ENCODE data around the gene PGAP6.

The PGAP6 gene

GRCh38 chr16:375927-376816 is 5.6 kb downstream of the PGAP6 start:
- H3K9ac ChIP-seq (ENCODE audit: low read depth, low read length), result no peak overlapping the region
- no peak overlapping the region for H3K4me2 ChIP-seq (ENCODE audit: low read length)
- H3K9me3 ChIP-seq (replicated peaks; ENCODE audit: low read length), result no peaks in the 10 kb centered on the region
- H3K4me1 ChIP-seq (ENCODE audit: control insufficient read depth, insufficient read depth, low read length), result no peaks in the 10 kb centered on the region
- no peak overlapping the region for H3K4me3 ChIP-seq (ENCODE audit: low read length)
- H3K27me3 ChIP-seq (ENCODE audit: control insufficient read depth, insufficient read depth, low read length), result no peaks in the 10 kb centered on the region
- H3K36me3 ChIP-seq (ENCODE audit: insufficient read depth, low read length), result peaks cover 44% of the 10 kb centered on the region

DNA sequence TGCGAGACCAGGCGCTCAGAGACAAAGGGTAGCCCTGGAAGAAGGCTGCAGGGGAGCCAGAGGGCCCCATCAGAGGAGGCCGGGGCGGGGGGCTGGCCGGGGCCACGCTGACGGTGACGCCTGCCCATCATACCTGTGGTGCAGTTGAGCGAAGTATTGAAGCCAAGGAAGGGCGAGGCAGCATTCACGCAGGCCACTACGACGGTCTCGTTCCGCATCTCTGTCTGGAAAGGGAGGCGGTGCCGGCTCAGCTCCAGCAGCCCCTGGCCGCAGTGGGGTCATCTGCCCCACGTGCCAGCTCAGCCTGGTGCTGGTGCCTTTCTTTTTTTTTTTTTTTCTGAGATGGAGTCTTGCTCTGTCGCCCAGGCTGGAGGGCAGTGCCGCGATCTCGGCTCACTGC is 6.6 kb downstream of the PGAP6 start:
- Histone ChIP-seq H3K9ac (ENCODE audit: low read depth, low read length) (no peak overlapping the region), H3K4me2 (ENCODE audit: low read length) (no peak overlapping the region), H3K4me1 (ENCODE audit: control insufficient read depth, insufficient read depth, low read length) (peaks cover 5% of the 10 kb centered on the region)

DNA sequence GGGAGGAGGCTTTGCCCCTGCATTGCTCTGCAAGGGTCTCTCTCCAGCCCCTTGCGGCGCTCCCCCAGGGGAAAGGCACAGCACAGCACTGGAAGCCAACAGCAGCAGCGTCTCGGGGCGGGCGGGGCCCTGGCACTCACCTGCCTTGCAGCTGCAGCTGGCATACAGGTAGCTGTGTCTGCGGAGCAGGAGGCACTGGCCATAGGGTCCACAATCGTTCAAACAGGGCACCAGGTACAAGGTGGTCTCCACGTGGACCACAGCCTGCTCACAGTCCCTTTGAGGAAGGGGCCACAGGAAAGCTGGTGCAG is 7.2 kb downstream of the PGAP6 start:
- H3K9me3 ChIP-seq (replicated peaks; ENCODE audit: low read length), result no peaks in the 10 kb centered on the region
- no peak overlapping the region for H3K4me2 ChIP-seq (ENCODE audit: low read length)
- no peak overlapping the region for H3K9ac ChIP-seq (ENCODE audit: low read depth, low read length)
- H3K27me3 ChIP-seq (ENCODE audit: control insufficient read depth, insufficient read depth, low read length), result no peaks in the 10 kb centered on the region
- no peak overlapping the region for H3K4me3 ChIP-seq (ENCODE audit: low read length)
- peaks cover 44% of the 10 kb centered on the region for H3K36me3 ChIP-seq (ENCODE audit: insufficient read depth, low read length)
- H3K4me1 ChIP-seq (ENCODE audit: control insufficient read depth, insufficient read depth, low read length), result peaks cover 9% of the 10 kb centered on the region

More for the DNA sequence above, 6.6 kb downstream of the PGAP6 start:
- Histone ChIP-seq H3K9me3 (replicated peaks; ENCODE audit: low read length) (no peaks in the 10 kb centered on the region), H3K27me3 (ENCODE audit: control insufficient read depth, insufficient read depth, low read length) (no peaks in the 10 kb centered on the region), H3K36me3 (ENCODE audit: insufficient read depth, low read length) (peaks cover 44% of the 10 kb centered on the region), H3K4me3 (ENCODE audit: low read length) (no peak overlapping the region)

GRCh38 chr16:373848-374615 is 7.7 kb downstream of the PGAP6 start:
- Histone ChIP-seq H3K4me3 (ENCODE audit: low read length) (no peak overlapping the region), H3K36me3 (ENCODE audit: insufficient read depth, low read length) (peaks cover 44% of the 10 kb centered on the region)

GRCh38 chr16:373020-373598 is 8.7 kb downstream of the PGAP6 start:
- Histone ChIP-seq H3K9ac (ENCODE audit: low read depth, low read length) (no peak overlapping the region), H3K4me2 (ENCODE audit: low read length) (no peak overlapping the region), H3K36me3 (ENCODE audit: insufficient read depth, low read length) (peaks cover 49% of the 10 kb centered on the region), H3K9me3 (replicated peaks; ENCODE audit: low read length) (no peaks in the 10 kb centered on the region), H3K4me1 (ENCODE audit: control insufficient read depth, insufficient read depth, low read length) (peaks cover 13% of the 10 kb centered on the region), H3K27me3 (ENCODE audit: control insufficient read depth, insufficient read depth, low read length) (no peaks in the 10 kb centered on the region), H3K4me3 (ENCODE audit: low read length) (no peak overlapping the region)

More at GRCh38 chr16:373848-374615, 7.7 kb downstream of the PGAP6 start:
- H3K9ac ChIP-seq (ENCODE audit: low read depth, low read length), result no peak overlapping the region
- H3K27me3 ChIP-seq (ENCODE audit: control insufficient read depth, insufficient read depth, low read length), result no peaks in the 10 kb centered on the region
- no peaks in the 10 kb centered on the region for H3K9me3 ChIP-seq (replicated peaks; ENCODE audit: low read length)
- H3K4me2 ChIP-seq (ENCODE audit: low read length), result no peak overlapping the region
- peaks cover 13% of the 10 kb centered on the region for H3K4me1 ChIP-seq (ENCODE audit: control insufficient read depth, insufficient read depth, low read length)

- no peak overlapping the region for H3K9ac ChIP-seq (ENCODE audit: low read depth, low read length)
- H3K4me1 ChIP-seq (ENCODE audit: control insufficient read depth, insufficient read depth, low read length), result peaks cover 13% of the 10 kb centered on the region
- peaks cover 53% of the 10 kb centered on the region for H3K36me3 ChIP-seq (ENCODE audit: insufficient read depth, low read length)
Observed at GRCh38 chr16:372302-372983, 9.3 kb downstream of the PGAP6 start.

DNA sequence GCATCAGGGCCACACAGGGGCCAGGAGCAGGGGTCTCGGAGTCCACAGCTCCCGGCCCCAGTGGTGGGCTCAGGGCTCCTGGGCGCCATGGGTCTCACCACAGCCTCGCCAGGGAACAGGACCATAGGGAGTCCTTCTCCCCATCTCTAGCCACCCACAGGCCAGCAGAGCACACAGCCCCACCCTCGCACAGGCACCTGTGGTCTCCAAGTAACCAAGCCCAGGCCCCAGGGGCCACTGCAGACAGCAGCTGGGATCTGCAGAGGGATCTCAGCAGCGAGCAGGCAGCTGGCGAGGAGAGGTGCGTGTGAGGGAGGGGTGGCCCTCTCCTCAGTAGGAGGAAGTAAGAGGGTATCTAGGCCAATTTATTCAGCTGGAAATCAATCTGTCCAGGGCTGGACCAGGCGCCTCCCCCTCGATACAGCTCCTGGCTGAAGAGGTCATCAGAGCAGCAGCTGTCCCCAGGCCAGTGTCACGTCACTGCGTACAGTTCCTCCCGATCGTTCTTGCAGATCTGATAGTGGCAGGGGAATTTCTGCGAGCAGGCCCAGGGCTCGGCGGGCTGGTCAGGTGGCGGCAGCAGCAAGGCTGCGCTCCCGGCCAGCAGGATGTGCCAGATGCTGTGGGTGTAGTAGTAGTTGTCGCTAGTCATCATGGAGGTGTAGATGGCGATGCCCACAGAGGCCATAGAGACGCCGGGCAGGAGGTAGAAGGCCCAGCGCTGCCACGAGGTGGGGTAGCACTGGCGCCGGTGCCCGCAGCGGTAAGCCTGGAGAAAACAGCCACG is 10.1 kb downstream of the PGAP6 start:
- Histone ChIP-seq H3K9ac (ENCODE audit: low read depth, low read length) (no peak overlapping the region), H3K4me3 (ENCODE audit: low read length) (no peak overlapping the region), H3K4me1 (ENCODE audit: control insufficient read depth, insufficient read depth, low read length) (peaks cover 13% of the 10 kb centered on the region), H3K36me3 (ENCODE audit: insufficient read depth, low read length) (peaks cover 55% of the 10 kb centered on the region), H3K4me2 (ENCODE audit: low read length) (no peak overlapping the region), H3K27me3 (ENCODE audit: control insufficient read depth, insufficient read depth, low read length) (no peaks in the 10 kb centered on the region), H3K9me3 (replicated peaks; ENCODE audit: low read length) (no peaks in the 10 kb centered on the region)

More at GRCh38 chr16:372302-372983, 9.3 kb downstream of the PGAP6 start:
- Histone ChIP-seq H3K4me2 (ENCODE audit: low read length) (no peak overlapping the region), H3K9me3 (replicated peaks; ENCODE audit: low read length) (no peaks in the 10 kb centered on the region), H3K27me3 (ENCODE audit: control insufficient read depth, insufficient read depth, low read length) (no peaks in the 10 kb centered on the region), H3K4me3 (ENCODE audit: low read length) (no peak overlapping the region)

DNA sequence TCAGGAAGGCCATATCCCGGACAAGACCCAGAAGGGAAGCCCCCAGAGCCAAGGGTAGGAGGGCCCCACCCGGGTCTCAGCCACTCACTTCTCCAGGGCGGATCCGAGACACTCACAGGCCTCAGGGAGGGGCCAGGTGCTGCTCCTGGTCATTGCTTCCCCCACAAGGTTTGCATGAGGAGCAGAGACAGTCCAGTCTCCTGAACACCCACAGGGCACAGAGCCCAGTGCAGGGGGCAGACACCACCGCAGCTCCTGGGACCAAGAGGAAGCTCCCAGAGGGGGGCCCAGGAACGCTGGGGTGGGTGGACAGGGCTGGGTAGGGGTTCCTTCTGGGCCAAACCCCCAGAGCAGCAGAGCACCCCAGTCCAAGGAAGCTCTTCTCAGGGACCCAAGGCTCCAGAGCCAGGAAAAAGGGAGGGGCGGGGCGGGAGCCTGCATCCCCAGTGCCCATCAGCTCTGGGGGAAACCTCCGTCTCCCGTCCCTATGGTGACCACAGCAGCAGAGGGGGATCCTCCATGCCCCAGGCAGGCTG is 10.7 kb downstream of the PGAP6 start:
- H3K9ac ChIP-seq (ENCODE audit: low read depth, low read length), result peak overlapping the region; percentile 72
- peaks cover 55% of the 10 kb centered on the region for H3K36me3 ChIP-seq (ENCODE audit: insufficient read depth, low read length)
- peak overlapping the region; percentile 77 for H3K4me2 ChIP-seq (ENCODE audit: low read length)
- H3K4me1 ChIP-seq (ENCODE audit: control insufficient read depth, insufficient read depth, low read length), result peaks cover 13% of the 10 kb centered on the region
- no peaks in the 10 kb centered on the region for H3K27me3 ChIP-seq (ENCODE audit: control insufficient read depth, insufficient read depth, low read length)
- H3K4me3 ChIP-seq (ENCODE audit: low read length), result peak overlapping the region; percentile 42
- H3K9me3 ChIP-seq (replicated peaks; ENCODE audit: low read length), result no peaks in the 10 kb centered on the region

- H3K4me2 ChIP-seq (ENCODE audit: low read length), result peak within 1 kb of the TSS; percentile 81
- H3K36me3 ChIP-seq (ENCODE audit: insufficient read depth, low read length), result peaks cover 52% of the 10 kb centered on the region
- no peaks in the 10 kb centered on the region for H3K27me3 ChIP-seq (ENCODE audit: control insufficient read depth, insufficient read depth, low read length)
- no peaks in the 10 kb centered on the region for H3K9me3 ChIP-seq (replicated peaks; ENCODE audit: low read length)
- H3K4me3 ChIP-seq (ENCODE audit: low read length), result peak within 1 kb of the TSS; percentile 73
- H3K4me1 ChIP-seq (ENCODE audit: control insufficient read depth, insufficient read depth, low read length), result peaks cover 13% of the 10 kb centered on the region
- peak within 1 kb of the TSS; percentile 72 for H3K9ac ChIP-seq (ENCODE audit: low read depth, low read length)
Observed at GRCh38 chr16:370443-370842, 11.3 kb downstream of the PGAP6 start, which contains the start of gene MRPL28. Gene MRPL28, minus strand, starts transcription at chr16:370538. Its CDS starts 320 bp downstream, at chr16:370218.

- H3K4me3 ChIP-seq (ENCODE audit: low read length), result peak overlapping the region; percentile 73
- peak overlapping the region; percentile 61 for H3K9ac ChIP-seq (ENCODE audit: low read depth, low read length)
- H3K36me3 ChIP-seq (ENCODE audit: insufficient read depth, low read length), result peaks cover 49% of the 10 kb centered on the region
Observed at GRCh38 chr16:369866-370436, 11.8 kb downstream of the PGAP6 start.

More at GRCh38 chr16:369866-370436, 11.8 kb downstream of the PGAP6 start:
- H3K27me3 ChIP-seq (ENCODE audit: control insufficient read depth, insufficient read depth, low read length), result no peaks in the 10 kb centered on the region
- peak overlapping the region; percentile 81 for H3K4me2 ChIP-seq (ENCODE audit: low read length)
- no peaks in the 10 kb centered on the region for H3K9me3 ChIP-seq (replicated peaks; ENCODE audit: low read length)
- peaks cover 13% of the 10 kb centered on the region for H3K4me1 ChIP-seq (ENCODE audit: control insufficient read depth, insufficient read depth, low read length)
